WTC11 (cell line): Measurements from ENCODE around the gene LAMA1. TPM values are rescaled to one million over a fixed set of nuclear protein-coding genes. Genes with fewer than 3 reads are reported as not detected.

Source experiments
- ATAC-seq: fragments of 200-7000 bp; cut with Tn5 transposase; 2 replicates; pipeline ENCODE4 v1.10.0; 2021; ENCODE audit warnings: mild to moderate bottlenecking, moderate library complexity
- CTCF ChIA-PET: fragments of 300-600 bp; sonication (Branson Sonifier 250); formaldehyde crosslinking; loops from one replicate; lab custom pipeline; 2021; ENCODE audit warnings: antibody characterized with exemption; lab: Charles Lee
- POLR2A ChIA-PET: fragments of 350-600 bp; sonication (Branson Sonifier 250); formaldehyde crosslinking; loops from one replicate; lab custom pipeline; 2021; ENCODE audit warnings: antibody characterized with exemption; lab: Charles Lee
- DNase-seq: peaks from one replicate; pipeline ENCODE4 v3.0.0; 2021; ENCODE audit warnings: low spot score
- H3K27ac Mint-ChIP-seq: 2 replicates; pipeline ENCODE4 v1.8.0; 2021; ENCODE audit warnings: mixed read lengths
- H3K27me3 Mint-ChIP-seq: 2 replicates; pipeline ENCODE4 v1.8.0; 2021; ENCODE audit warnings: low read depth, mild to moderate bottlenecking, moderate library complexity, mixed read lengths
- H3K36me3 Mint-ChIP-seq: 2 replicates; pipeline ENCODE4 v1.8.0; 2021; ENCODE audit warnings: mixed read lengths
- H3K4me1 Mint-ChIP-seq: 2 replicates; pipeline ENCODE4 v1.8.0; 2022; ENCODE audit warnings: mixed read lengths
- H3K4me3 Mint-ChIP-seq: 2 replicates; pipeline ENCODE4 v1.8.0; 2021; ENCODE audit warnings: mild to moderate bottlenecking, moderate library complexity, mixed read lengths
- H3K9me3 Mint-ChIP-seq: 2 replicates; pipeline ENCODE4 v1.8.0; 2021; ENCODE audit warnings: mixed read lengths
- ARID4B ChIP-seq: sonication (generic); formaldehyde crosslinking; IDR thresholded peaks from 2 replicates; pipeline ENCODE4 v1.8.0; 2023; ENCODE audit warnings: missing genetic modification reagents, mild to moderate bottlenecking, borderline replicate concordance
- E2F5 ChIP-seq: sonication (generic); formaldehyde crosslinking; IDR thresholded peaks from 2 replicates; pipeline ENCODE4 v1.8.1; 2022; ENCODE audit warnings: mild to moderate bottlenecking, moderate library complexity, missing genetic modification reagents
- ESRRA ChIP-seq: sonication (generic); formaldehyde crosslinking; IDR thresholded peaks from 2 replicates; pipeline ENCODE4 v1.8.1; 2022; ENCODE audit warnings: mild to moderate bottlenecking, missing genetic modification reagents, borderline replicate concordance
- ETV6 ChIP-seq: sonication (generic); formaldehyde crosslinking; IDR thresholded peaks from 2 replicates; pipeline ENCODE4 v1.8.1; 2022; ENCODE audit warnings: mild to moderate bottlenecking, missing genetic modification reagents
- FOXJ3 ChIP-seq: sonication (generic); formaldehyde crosslinking; IDR thresholded peaks from 2 replicates; pipeline ENCODE4 v1.9.0; 2021; ENCODE audit warnings: missing genetic modification reagents, mild to moderate bottlenecking, borderline replicate concordance
- TP53 ChIP-seq: sonication (generic); formaldehyde crosslinking; IDR thresholded peaks from 2 replicates; pipeline ENCODE4 v1.8.1; 2023; ENCODE audit warnings: mild to moderate bottlenecking, missing genetic modification reagents
- USF1 ChIP-seq: sonication (generic); formaldehyde crosslinking; IDR thresholded peaks from 2 replicates; pipeline ENCODE4 v1.8.0; 2022; ENCODE audit warnings: mild to moderate bottlenecking, missing genetic modification reagents
- ZBTB21 ChIP-seq: sonication (generic); formaldehyde crosslinking; IDR thresholded peaks from 2 replicates; pipeline ENCODE4 v1.8.1; 2023; ENCODE audit warnings: mild to moderate bottlenecking, missing genetic modification reagents, borderline replicate concordance
- ZNF263 ChIP-seq: sonication (generic); formaldehyde crosslinking; IDR thresholded peaks from 2 replicates; pipeline ENCODE4 v1.8.1; 2022; ENCODE audit warnings: low read depth, mild to moderate bottlenecking, moderate library complexity, missing genetic modification reagents
- ZNF423 ChIP-seq: fragments of 250-450 bp; sonication (Bioruptor Pico); IDR thresholded peaks from 2 replicates; pipeline ENCODE4 v2.1.2; 2022; ENCODE audit warnings: mild to moderate bottlenecking, moderate library complexity
- ZNF671 ChIP-seq: fragments of 250-450 bp; sonication (Bioruptor Pico); IDR thresholded peaks from 2 replicates; pipeline ENCODE4 v1.8.0; 2021; ENCODE audit warnings: mild to moderate bottlenecking
- total RNA-seq: library from RNA; stranded (reverse); gene quantifications from 3 replicates; pipeline ENCODE4 v1.2.3, GENCODE V29; 2021
- TF ChIP-seq, protein P1 (sequence below): fragments of 250-450 bp; sonication (Bioruptor Pico); IDR thresholded peaks from 2 replicates; pipeline ENCODE4 v1.9.0; 2021; ENCODE audit warnings: mild to moderate bottlenecking
- TF ChIP-seq, protein P2 (sequence below): fragments of 250-450 bp; sonication (Bioruptor Pico); conservative IDR thresholded peaks from 2 replicates; pipeline ENCODE4 v1.9.0; 2021; ENCODE audit warnings: mild to moderate bottlenecking
- TF ChIP-seq, protein P3 (sequence below): sonication (generic); formaldehyde crosslinking; IDR thresholded peaks from 2 replicates; pipeline ENCODE4 v1.8.1; 2023; ENCODE audit warnings: mild to moderate bottlenecking, missing genetic modification reagents, moderate library complexity
- TF ChIP-seq, protein P4 (sequence below): fragments of 250-450 bp; sonication (Bioruptor Pico); IDR thresholded peaks from 2 replicates; pipeline ENCODE4 v1.9.0; 2021; ENCODE audit warnings: mild to moderate bottlenecking

Gene LAMA1
- total RNA-seq, 1 experiment from 2014 or later, result 50.7 TPM

DNA sequence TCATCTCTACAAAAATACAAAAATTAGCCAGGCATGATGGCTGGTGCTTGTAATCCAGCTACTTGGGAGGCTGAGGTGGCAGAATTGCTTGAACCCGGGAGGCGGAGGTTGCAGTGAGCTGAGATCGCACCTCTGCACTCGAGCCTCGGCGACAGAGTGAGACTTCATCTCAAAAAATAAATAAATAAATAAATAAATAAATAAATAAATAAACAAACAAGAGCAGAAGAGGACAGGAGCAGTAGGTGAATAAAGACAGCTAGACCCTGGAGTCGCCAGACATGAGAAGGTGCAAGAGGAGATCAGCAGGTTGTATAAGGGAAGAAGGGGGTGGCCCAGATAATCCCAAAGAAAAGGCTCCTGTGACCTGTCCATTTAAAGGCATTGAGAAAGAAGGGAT lies 12.3 kb downstream of the LAMA1 start:
- H3K9me3 Mint-ChIP-seq, result peaks cover 3% of the 10 kb centered on the region; the same call in 1 of the 2 replicates
- no peak overlapping the region for H3K4me3 Mint-ChIP-seq
- peaks cover 2% of the 10 kb centered on the region; the same call in 1 of the 2 replicates for H3K36me3 Mint-ChIP-seq
- peak overlapping the region; percentile 8; the same call in 1 of the 2 replicates for H3K27ac Mint-ChIP-seq
- POLR2A ChIA-PET, result no interaction called here
- peaks cover 8% of the 10 kb centered on the region for H3K4me1 Mint-ChIP-seq
- DNase-seq, result no peak
- ATAC-seq, result no peak
- H3K27me3 Mint-ChIP-seq, result no peaks in the 10 kb centered on the region
- TF ChIP-seq, protein P1, sequence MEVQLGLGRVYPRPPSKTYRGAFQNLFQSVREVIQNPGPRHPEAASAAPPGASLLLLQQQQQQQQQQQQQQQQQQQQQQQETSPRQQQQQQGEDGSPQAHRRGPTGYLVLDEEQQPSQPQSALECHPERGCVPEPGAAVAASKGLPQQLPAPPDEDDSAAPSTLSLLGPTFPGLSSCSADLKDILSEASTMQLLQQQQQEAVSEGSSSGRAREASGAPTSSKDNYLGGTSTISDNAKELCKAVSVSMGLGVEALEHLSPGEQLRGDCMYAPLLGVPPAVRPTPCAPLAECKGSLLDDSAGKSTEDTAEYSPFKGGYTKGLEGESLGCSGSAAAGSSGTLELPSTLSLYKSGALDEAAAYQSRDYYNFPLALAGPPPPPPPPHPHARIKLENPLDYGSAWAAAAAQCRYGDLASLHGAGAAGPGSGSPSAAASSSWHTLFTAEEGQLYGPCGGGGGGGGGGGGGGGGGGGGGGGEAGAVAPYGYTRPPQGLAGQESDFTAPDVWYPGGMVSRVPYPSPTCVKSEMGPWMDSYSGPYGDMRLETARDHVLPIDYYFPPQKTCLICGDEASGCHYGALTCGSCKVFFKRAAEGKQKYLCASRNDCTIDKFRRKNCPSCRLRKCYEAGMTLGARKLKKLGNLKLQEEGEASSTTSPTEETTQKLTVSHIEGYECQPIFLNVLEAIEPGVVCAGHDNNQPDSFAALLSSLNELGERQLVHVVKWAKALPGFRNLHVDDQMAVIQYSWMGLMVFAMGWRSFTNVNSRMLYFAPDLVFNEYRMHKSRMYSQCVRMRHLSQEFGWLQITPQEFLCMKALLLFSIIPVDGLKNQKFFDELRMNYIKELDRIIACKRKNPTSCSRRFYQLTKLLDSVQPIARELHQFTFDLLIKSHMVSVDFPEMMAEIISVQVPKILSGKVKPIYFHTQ (CRISPR knock-in tag), result no peak
- TF ChIP-seq, protein P2, sequence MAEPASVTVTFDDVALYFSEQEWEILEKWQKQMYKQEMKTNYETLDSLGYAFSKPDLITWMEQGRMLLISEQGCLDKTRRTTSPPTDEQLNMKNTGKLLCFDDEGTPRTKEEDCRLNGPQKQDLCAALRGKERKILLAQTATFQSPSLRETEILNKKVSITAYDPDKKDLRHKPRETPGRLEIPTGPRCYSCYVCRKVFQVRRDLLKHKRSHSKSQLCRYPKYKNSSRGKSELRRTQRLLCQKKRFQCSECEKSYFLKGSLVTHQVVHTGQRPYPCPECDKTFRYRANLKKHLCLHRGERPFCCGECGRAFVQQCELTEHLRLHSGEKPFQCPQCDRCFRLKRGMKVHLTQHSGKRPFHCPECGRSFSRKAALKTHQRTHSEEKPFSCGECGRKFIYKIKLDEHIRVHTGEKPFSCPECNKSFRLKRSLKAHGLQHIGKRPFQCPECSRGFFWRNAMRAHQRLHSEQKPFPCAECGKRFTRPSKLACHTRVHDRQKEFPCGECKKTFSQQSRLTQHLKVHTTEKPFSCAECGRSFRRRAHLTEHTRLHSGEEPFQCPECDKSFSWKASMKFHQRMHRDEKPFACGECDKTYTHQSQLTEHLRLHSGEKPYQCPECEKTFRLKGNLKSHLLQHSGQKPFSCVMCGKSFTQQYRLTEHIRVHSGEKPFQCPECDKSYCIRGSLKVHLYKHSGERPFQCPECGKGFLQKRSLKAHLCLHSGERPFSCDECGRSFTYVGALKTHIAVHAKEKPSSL (CRISPR knock-in tag), result no peak
- TF ChIP-seq USF1 (CRISPR knock-in tag) (no peak), TP53 (CRISPR knock-in tag) (no peak), ESRRA (no peak), ZNF671 (no peak), ARID4B (CRISPR knock-in tag) (no peak), ZNF263 (CRISPR knock-in tag) (no peak), ETV6 (CRISPR knock-in tag) (no peak), ZNF423 (CRISPR knock-in tag) (no peak), ZBTB21 (no peak), FOXJ3 (no peak), E2F5 (CRISPR knock-in tag) (no peak)
- TF ChIP-seq, protein P3, sequence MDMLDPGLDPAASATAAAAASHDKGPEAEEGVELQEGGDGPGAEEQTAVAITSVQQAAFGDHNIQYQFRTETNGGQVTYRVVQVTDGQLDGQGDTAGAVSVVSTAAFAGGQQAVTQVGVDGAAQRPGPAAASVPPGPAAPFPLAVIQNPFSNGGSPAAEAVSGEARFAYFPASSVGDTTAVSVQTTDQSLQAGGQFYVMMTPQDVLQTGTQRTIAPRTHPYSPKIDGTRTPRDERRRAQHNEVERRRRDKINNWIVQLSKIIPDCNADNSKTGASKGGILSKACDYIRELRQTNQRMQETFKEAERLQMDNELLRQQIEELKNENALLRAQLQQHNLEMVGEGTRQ, result no peak
- TF ChIP-seq, protein P4, sequence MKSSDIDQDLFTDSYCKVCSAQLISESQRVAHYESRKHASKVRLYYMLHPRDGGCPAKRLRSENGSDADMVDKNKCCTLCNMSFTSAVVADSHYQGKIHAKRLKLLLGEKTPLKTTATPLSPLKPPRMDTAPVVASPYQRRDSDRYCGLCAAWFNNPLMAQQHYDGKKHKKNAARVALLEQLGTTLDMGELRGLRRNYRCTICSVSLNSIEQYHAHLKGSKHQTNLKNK, result no peak
- CTCF ChIA-PET, result no interaction called here
